Stimulated activated effector memory CD8-positive, alpha-beta T cell treated with anti-CD3 and anti-CD28 coated beads, Interleukin-12 subunit alpha, Interleukin-12 subunit beta, amount 100 ng/mL, for 72 hours (primary cell): Measurements from ENCODE around the gene TEF.
"Not testable (repeated sequence)": the region's sequence is repeated elsewhere in the genome, so short reads cannot be mapped to it uniquely, and the experiment has no call there.

Source experiments
- ATAC-seq: fragments of 150-1000 bp; cut with Tn5 transposase; 2 replicates; pipeline ENCODE4 v1.10.0; 2021
- DNase-seq, 2 donors: peaks; one replicate each; pipeline ENCODE4 v3.0.0; 2021 to 2022; ENCODE audit warnings: low spot score in 2 of 2
- H3K27ac Mint-ChIP-seq: one replicate; pipeline ENCODE4 v1.8.0; 2022; ENCODE audit warnings: mild to moderate bottlenecking, mixed read lengths
- H3K36me3 Mint-ChIP-seq: one replicate; pipeline ENCODE4 v1.8.0; 2022; ENCODE audit warnings: mild to moderate bottlenecking, mixed read lengths
- H3K4me1 Mint-ChIP-seq: one replicate; pipeline ENCODE4 v1.8.0; 2022; ENCODE audit warnings: mixed read lengths
- H3K4me3 Mint-ChIP-seq: one replicate; pipeline ENCODE4 v1.8.0; 2022; ENCODE audit warnings: mild to moderate bottlenecking, mixed read lengths
- H3K9me3 Mint-ChIP-seq: one replicate; pipeline ENCODE4 v1.8.0; 2022; ENCODE audit warnings: mixed read lengths

TEF gene

DNA sequence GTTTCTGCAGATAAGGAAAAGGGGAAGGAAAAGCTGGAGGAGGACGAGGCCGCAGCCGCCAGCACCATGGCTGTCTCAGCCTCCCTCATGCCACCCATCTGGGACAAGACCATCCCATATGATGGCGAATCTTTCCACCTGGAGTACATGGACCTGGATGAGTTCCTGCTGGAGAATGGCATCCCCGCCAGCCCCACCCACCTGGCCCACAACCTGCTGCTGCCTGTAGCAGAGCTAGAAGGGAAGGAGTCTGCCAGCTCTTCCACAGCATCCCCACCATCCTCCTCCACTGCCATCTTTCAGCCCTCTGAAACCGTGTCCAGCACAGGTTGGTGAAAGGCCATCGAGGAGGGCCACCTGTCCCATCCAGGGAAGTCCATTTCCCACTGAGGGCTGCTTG lies 5.6 kb downstream of the TEF start:
- DNase-seq (no peak), ATAC-seq (no peak)
- H3K36me3 Mint-ChIP-seq = peaks cover 26% of the 10 kb centered on the region
- no peaks in the 10 kb centered on the region for H3K9me3 Mint-ChIP-seq
- H3K4me1 Mint-ChIP-seq = peaks cover 19% of the 10 kb centered on the region
- no peak overlapping the region for H3K4me3 Mint-ChIP-seq
- no peak overlapping the region for H3K27ac Mint-ChIP-seq

DNA sequence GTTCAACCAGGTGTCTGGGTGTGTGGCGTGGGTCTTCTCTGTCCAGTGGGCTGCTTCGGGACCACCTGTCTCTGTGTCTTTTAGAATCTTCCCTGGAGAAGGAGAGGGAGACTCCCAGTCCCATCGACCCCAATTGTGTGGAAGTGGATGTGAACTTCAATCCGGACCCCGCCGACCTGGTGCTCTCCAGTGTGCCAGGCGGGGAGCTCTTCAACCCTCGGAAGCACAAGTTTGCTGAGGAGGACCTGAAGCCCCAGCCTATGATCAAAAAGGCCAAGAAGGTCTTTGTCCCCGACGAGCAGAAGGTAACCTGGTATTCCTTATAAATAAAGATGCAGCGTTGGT lies 12.2 kb downstream of the TEF start:
- H3K9me3 Mint-ChIP-seq = no peaks in the 10 kb centered on the region
- H3K27ac Mint-ChIP-seq = no peak overlapping the region
- no peaks in the 10 kb centered on the region for H3K4me1 Mint-ChIP-seq
- ATAC-seq = no peak
- DNase-seq = no peak
- peaks cover 25% of the 10 kb centered on the region for H3K36me3 Mint-ChIP-seq
- H3K4me3 Mint-ChIP-seq = no peak overlapping the region

GRCh38 chr22:41395531-41396240 lies 13.9 kb downstream of the TEF start:
- Mint-ChIP-seq H3K9me3 (no peaks in the 10 kb centered on the region), H3K4me3 (no peak overlapping the region), H3K27ac (no peak overlapping the region), H3K4me1 (no peaks in the 10 kb centered on the region), H3K36me3 (peaks cover 16% of the 10 kb centered on the region)
- DNase-seq (no peak), ATAC-seq (no peak)

DNA sequence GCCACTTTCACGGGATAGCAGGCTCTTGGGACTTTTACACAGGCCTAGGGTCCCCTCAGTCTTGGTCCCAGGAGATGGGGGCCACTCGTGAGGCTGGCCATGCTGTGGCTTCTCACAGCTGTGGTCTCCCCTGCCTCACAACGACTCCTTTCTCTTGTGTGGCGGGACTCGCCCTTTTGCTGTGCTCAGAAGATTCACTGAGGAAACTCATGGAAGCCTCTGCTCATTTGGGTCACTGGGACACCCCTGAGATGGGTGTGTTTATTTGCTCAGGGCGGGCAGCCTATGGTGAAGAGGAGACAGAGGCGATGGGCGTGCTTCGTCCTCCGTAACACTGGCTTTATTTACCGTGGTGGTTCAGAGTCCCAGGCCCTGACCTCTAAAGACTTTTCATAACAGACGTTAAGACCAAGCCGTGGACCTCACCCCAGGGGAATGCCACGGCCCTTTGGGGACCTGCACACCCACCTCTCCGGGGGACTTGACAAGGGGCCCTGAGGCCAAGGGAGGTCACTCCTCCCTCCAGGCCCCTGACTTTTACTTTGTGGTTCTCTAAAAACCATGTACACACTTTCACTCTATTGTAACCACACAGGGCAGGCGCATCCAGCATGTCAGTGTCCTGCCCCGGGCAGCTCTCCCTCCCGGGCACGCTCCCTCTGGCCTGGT lies 15.5 kb downstream of the TEF start:
- Mint-ChIP-seq H3K27ac (peak overlapping the region; percentile 6), H3K9me3 (no peaks in the 10 kb centered on the region), H3K4me1 (no peaks in the 10 kb centered on the region), H3K4me3 (no peak overlapping the region), H3K36me3 (peaks cover 12% of the 10 kb centered on the region)
- no peak for DNase-seq
- no peak for ATAC-seq

GRCh38 chr22:41398921-41399320 lies 17.2 kb downstream of the TEF start:
- H3K27ac Mint-ChIP-seq = no peak overlapping the region
- no peak overlapping the region for H3K4me3 Mint-ChIP-seq
- no peak for ATAC-seq
- no peak for DNase-seq
- H3K36me3 Mint-ChIP-seq = peaks cover 15% of the 10 kb centered on the region
- H3K9me3 Mint-ChIP-seq = no peaks in the 10 kb centered on the region
- H3K4me1 Mint-ChIP-seq = peaks cover 6% of the 10 kb centered on the region

DNA sequence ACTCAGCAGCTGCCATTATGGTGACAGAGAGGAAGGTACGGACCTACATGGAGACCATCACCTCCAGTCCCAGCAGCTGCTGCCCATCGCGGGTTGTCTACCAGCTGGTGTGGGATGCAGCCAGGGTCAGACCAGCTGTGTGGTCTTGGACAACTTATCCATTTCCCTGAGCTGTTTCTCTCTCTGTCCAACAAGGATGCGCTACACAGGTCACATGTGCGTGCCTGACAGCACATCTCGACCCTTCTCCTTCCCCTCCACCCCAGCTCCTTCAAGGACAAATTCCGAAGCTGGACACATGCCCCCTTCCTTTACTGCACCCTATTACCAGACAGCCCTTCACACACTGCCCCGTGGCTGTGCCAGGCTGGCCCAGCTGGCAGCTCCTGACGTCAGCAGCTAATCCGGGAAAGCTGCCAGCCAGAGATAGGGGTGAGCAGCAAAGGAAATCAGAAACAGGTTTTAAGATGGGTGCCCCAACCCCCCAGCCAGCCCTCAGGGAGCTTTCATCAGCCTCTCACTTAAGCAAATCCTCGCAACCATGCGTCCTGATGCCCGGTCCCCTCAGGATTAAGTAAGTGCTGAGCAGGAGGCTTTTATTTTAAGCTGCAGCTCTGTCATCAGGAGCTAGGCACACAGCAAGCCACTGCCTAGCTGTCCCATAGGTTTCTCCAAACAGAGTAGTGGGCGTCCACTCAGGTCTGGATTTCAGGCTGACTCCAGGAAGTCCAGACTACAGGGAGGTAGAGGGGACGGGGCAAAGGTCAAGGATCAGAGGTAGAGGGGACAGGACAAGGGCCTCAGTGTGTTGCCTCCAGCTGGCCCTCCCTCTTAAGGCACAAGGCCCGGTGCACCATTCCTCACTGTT lies 20.3 kb downstream of the TEF start:
- Mint-ChIP-seq H3K36me3 (peaks cover 6% of the 10 kb centered on the region), H3K9me3 (no peaks in the 10 kb centered on the region), H3K4me3 (no peak overlapping the region), H3K4me1 (peaks cover 20% of the 10 kb centered on the region), H3K27ac (peak overlapping the region; percentile 34)
- ATAC-seq (no peak), DNase-seq (no peak)

- not testable (repeated sequence) for H3K4me3 Mint-ChIP-seq, H3K9me3 Mint-ChIP-seq, ATAC-seq, H3K36me3 Mint-ChIP-seq, H3K27ac Mint-ChIP-seq, DNase-seq
- peaks cover 20% of the 10 kb centered on the region for H3K4me1 Mint-ChIP-seq
These were observed 21.1 kb downstream of the TEF start for GRCh38 chr22:41402851-41403250.

GRCh38 chr22:41403532-41404318 lies 22.0 kb downstream of the TEF start:
- ATAC-seq (peak; percentile 99), DNase-seq (peak; percentile 80 to 91)
- Mint-ChIP-seq H3K4me3 (peak overlapping the region; percentile 18), H3K9me3 (no peaks in the 10 kb centered on the region), H3K27ac (peak overlapping the region; percentile 49), H3K36me3 (peaks cover 6% of the 10 kb centered on the region), H3K4me1 (peaks cover 20% of the 10 kb centered on the region)

DNA sequence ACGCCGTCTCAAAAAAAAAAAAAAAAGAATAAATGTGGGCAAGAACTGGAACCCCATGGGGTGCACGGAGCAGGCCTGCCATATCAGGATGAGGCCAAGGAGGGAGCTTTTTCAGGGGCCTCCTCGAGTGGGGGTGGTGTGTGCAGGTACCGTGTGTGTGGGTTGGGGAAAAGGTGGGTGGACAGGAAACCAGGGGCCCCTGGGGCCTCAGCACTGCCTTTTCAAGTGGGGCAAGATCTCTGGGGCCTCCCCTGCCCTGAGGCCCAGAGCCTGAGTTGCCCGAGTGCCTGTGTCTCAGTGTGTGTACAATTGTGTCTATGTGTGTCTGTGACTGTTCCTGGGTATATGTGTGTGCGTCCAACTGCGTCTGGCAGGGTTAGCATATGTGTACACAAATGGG lies 23.8 kb downstream of the TEF start:
- Mint-ChIP-seq H3K4me3 (peak overlapping the region; percentile 31), H3K36me3 (peaks cover 6% of the 10 kb centered on the region), H3K27ac (peak overlapping the region; percentile 83), H3K4me1 (peaks cover 20% of the 10 kb centered on the region), H3K9me3 (no peaks in the 10 kb centered on the region)
- ATAC-seq (peak; percentile 38), DNase-seq (no peak)

DNA sequence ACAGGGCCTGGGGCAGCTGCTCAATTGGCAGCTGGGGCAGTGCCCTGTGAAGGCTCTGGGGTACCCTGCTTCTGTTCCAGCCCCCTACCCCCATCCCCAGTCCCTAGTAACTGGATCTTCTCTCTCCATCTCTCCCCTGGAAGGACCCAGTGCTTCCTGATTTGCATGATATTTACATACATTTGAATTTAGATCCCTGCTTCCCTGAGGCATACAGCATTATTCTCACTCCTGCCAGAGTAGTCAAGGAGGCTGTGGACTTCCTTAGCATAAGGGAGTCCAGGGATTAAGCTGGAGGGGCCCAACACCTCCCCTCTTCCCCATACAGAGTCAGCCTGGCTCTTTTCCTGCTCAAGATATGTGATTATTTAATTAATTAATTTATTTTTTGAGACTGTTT lies 24.7 kb downstream of the TEF start:
- H3K9me3 Mint-ChIP-seq = no peaks in the 10 kb centered on the region
- peaks cover 26% of the 10 kb centered on the region for H3K4me1 Mint-ChIP-seq
- DNase-seq = no peak
- H3K27ac Mint-ChIP-seq = peak overlapping the region; percentile 83
- peak overlapping the region; percentile 31 for H3K4me3 Mint-ChIP-seq
- ATAC-seq = no peak
- H3K36me3 Mint-ChIP-seq = peaks cover 11% of the 10 kb centered on the region

GRCh38 chr22:41407433-41407832 lies 25.7 kb downstream of the TEF start:
- peaks cover 13% of the 10 kb centered on the region for H3K36me3 Mint-ChIP-seq
- H3K9me3 Mint-ChIP-seq = no peaks in the 10 kb centered on the region
- H3K4me1 Mint-ChIP-seq = peaks cover 35% of the 10 kb centered on the region
- DNase-seq (no peak), ATAC-seq (no peak)
- peak overlapping the region; percentile 76 for H3K27ac Mint-ChIP-seq
- H3K4me3 Mint-ChIP-seq = no peak overlapping the region

- DNase-seq = no peak
- no peak for ATAC-seq
- Mint-ChIP-seq H3K4me1 (peaks cover 35% of the 10 kb centered on the region), H3K27ac (no peak overlapping the region), H3K36me3 (peaks cover 22% of the 10 kb centered on the region), H3K4me3 (no peak overlapping the region), H3K9me3 (no peaks in the 10 kb centered on the region)
These were observed 26.9 kb downstream of the TEF start for GRCh38 chr22:41408665-41409064.

DNA sequence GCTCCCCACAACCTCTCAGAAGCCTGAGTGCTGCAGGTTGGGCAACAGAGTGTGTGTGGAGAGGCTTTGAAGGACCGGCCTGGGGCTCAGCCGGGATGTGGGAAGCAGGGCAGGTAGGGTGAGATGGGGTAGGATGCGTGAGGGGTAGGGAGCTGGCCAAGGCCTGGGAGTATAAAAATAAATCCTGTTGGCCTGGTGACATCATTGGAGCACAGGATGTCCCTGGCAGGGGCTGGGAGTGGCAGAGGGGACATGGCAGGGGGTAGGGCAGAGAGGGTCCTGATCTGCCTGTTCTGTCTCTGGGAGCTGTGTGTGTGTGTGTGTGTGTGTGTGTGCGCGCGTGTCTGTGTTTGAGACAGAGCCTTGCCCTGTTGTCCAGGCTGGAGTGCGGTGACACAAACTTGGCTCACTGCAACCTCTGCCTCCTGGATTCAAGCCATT lies 28.6 kb downstream of the TEF start:
- ATAC-seq (no peak), DNase-seq (no peak)
- Mint-ChIP-seq H3K27ac (peak overlapping the region; percentile 70), H3K36me3 (peaks cover 28% of the 10 kb centered on the region), H3K9me3 (no peaks in the 10 kb centered on the region), H3K4me1 (peaks cover 40% of the 10 kb centered on the region), H3K4me3 (no peak overlapping the region)

GRCh38 chr22:41411021-41411851 lies 29.5 kb downstream of the TEF start:
- Mint-ChIP-seq H3K4me1 (peaks cover 38% of the 10 kb centered on the region), H3K4me3 (no peak overlapping the region), H3K27ac (peak overlapping the region; percentile 99), H3K36me3 (peaks cover 28% of the 10 kb centered on the region), H3K9me3 (no peaks in the 10 kb centered on the region)
- DNase-seq (no peak), ATAC-seq (no peak)
